NCI-H2029 (cell line): ENCODE data around the gene PCYT2.

ENCODE experiments used
- DNase-seq: peaks from one replicate; lab custom pipeline; 2025; lab: John Stamatoyannopoulos, UW

PCYT2 gene

GRCh38 chr17:81912441-81913309 lies 1.5 kb upstream of the PCYT2 start:
- DNase-seq: no peak

GRCh38 chr17:81911969-81912368 lies 770 bp upstream of the PCYT2 start:
- no peak for DNase-seq

GRCh38 chr17:81910840-81911276 lies 341 bp downstream of the PCYT2 start:
- DNase-seq: no peak

- no peak for DNase-seq
Measured at GRCh38 chr17:81909966-81910839, 996 bp downstream of the PCYT2 start.

- DNase-seq: no peak
Measured at GRCh38 chr17:81909231-81909630, 2.0 kb downstream of the PCYT2 start.

DNA sequence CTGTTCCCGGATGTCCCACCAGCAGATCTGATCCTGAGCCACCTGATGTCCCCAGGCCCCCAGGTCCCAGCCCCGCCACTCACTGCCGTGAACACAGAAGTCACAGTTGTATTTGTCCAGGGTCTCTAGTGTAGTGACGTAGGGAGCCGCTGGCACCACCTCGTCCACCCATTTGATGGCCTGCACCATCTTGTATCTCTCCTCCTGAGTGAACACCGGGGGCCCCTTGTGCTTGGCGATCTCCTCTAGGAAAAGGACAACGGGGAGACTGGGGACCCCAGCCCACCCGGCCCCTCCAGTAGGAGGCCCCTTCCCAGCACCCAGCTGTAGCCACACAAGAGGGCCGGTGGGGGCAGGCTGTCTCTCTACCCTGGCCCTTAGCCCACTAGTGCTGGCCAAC lies 2.4 kb downstream of the PCYT2 start:
- no peak for DNase-seq

GRCh38 chr17:81907219-81908145 lies 3.7 kb downstream of the PCYT2 start:
- DNase-seq: no peak

GRCh38 chr17:81906476-81907218 lies 4.6 kb downstream of the PCYT2 start:
- no peak for DNase-seq

GRCh38 chr17:81905993-81906392 lies 5.2 kb downstream of the PCYT2 start:
- no peak for DNase-seq

DNA sequence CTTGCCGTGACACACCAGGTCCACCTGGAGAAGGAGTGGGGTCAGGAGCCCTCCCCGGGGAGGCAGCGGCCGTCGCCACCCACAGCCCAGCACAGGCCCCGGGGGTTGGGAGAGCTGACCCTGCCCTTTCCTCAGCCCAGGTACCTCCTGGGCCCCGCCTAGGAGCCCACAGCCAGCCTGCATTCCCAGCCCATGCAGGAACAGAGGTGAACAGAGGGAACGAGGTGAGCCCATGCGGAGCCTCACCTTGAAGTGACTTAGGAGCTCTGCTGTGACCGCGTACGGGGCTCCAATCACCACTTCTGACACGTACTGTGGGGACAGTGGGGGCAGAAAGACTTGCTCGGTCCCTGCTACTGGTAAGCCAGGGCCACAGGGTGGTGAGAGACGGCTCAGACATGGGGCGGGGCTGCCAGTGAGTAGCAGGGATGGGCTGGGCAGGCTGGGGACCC lies 5.7 kb downstream of the PCYT2 start:
- no peak for DNase-seq

GRCh38 chr17:81904600-81905423 lies 6.4 kb downstream of the PCYT2 start:
- no peak for DNase-seq

DNA sequence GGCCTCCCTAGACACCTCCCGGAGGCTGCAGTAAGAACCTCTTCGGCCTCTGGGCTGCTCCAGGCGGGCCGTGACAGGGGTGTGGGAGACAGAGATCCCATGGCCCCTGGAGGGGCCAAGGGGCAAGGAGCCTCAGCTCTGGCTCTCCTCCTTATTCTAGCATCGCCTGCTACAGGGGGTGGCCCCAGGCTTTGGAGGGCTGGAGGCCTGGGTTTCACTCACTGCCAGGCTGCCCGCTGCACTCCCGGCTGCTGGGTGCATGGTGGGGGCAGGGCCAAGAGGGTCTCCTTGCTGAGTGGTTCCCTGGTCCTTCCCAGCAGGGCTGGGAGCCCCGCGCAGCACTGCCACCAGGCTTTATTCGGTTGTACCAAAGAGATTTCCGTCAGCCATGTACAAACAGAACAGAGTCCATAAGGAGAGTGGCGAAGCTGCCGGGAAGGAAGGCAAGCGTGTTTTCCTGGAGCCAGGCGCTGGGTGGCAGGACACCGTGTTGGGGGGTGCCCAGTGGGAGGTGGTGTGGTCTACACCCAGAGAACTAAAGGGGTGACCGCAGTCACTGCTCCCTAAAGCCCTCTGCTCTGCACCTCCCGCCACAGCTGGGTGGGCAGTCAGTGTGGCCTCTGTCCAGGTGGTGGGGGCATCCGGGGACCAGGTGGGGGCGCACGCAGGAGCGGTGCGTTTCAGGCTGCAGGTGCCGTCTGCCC lies 7.2 kb downstream of the PCYT2 start:
- no peak for DNase-seq

- no peak for DNase-seq
Measured at GRCh38 chr17:81903415-81903831, 7.8 kb downstream of the PCYT2 start.

DNA sequence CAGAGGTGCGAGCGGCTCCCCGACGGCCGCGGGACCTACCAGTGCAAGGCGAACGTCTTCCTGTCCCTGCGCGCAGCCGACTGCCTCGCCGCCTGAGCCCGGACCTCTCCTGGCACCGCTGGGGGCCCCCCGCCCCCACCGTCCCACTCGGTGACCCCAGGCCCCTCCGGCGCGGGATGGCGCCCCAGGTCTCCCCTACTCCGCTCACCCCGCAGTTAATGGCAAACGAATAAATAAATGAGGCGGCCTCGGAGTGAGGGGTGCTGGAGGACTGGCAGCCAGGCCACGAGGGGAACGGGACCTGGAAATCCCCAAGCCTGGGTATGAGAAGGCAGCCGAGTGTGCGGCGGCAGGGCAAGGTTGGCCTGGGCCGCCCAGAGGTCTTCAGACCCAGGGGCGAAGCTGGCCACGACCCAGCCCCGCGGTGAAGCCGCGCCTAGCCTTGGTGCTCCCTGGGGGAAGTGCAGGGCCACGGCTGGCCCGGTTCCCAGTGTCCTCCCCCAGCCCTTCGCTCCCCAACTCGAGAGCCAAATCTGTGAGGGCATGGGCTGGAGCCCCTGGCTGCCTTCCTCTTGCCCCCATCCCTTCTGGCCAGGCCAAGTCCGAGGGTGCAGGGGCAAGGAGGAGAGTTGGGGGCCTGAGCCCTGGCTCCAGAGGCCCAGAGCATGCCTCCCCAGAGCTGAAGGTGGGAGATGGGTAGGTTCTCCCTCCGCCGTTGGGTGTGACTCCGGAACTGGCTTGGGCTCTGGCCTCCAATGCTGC lies 8.4 kb downstream of the PCYT2 start:
- no peak for DNase-seq

DNA sequence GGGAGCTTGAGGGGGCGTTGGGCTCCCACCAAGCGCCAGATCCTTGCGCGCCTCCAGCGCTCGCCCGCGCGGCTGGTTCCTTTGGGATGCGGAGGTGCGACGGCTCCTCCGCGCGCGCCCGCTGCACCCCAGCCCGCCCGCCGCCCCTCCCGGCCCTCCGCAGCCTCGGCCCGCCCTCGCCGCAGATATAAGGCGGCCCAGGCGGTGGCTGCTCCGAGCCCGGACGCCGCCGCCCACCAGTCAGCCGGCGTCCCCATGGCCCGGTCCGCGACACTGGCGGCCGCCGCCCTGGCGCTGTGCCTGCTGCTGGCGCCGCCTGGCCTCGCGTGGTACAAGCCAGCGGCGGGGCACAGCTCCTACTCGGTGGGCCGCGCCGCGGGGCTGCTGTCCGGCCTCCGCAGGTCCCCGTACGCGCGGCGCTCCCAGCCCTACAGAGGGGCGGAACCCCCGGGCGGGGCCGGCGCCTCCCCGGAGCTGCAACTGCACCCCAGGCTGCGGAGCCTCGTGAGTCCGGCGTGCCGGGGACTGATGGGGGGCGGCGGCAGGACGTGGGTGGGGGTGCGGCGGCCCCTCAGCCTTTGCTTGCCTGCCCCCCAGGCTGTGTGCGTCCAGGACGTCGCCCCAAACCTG lies 9.1 kb downstream of the PCYT2 start, which contains the start of gene NPB:
TSS of gene NPB (plus strand) at position 216 of the 630 bp plus-strand sequence. CDS start at position 256, 40 bp downstream.
- no peak for DNase-seq

GRCh38 chr17:81901167-81902022 lies 9.8 kb downstream of the PCYT2 start:
- DNase-seq: no peak

DNA sequence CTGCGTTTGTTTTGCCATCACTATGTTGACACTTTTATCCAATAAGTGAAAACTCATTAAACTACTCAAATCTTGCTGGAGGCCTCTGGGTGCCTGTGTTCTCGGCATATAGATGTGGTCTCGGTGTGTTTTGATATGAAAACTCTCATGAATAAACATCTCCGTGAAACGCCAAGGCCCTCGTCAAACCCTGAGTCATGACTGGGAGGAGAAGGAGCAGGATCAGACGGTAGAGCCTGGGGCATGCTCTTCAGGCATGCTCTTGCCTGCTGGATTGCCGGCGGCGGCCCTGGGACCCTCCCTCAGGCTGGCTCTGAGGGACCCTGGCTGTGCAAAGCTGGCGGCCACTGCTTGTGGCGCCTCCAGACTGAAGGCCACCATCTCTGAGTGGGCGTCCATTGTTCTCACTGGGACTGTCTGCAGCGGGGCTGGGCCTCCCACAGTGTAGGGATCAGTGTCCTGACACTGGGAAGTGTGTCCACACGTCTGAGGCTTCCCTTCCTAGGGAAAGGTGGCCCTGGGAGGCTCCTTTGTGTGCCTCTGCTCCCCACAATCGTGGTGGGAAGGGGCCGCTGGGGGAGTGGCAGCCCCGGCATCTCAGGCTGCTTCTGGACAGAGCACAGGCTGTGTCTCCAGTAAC lies 10.9 kb downstream of the PCYT2 start:
- no peak for DNase-seq
